H1 (cell line): Measurements from ENCODE around the gene DEPDC4. TPM values are rescaled to one million over a fixed set of nuclear protein-coding genes. Genes with fewer than 3 reads are reported as not detected.

Source experiments
- CTCF ChIA-PET: fragments of 300-600 bp; sonication (Branson Sonifier 250); formaldehyde crosslinking; loops from one replicate; lab custom pipeline; 2021; ENCODE audit not compliant: partially characterized antibody; lab: Charles Lee
- POLR2A ChIA-PET: fragments of 300-600 bp; sonication (Branson Sonifier 250); formaldehyde crosslinking; loops from one replicate; lab custom pipeline; 2021; ENCODE audit warnings: inconsistent platforms; ENCODE audit not compliant: partially characterized antibody; lab: Charles Lee
- DNase-seq, 2 experiments: peaks; one replicate each; pipeline versions ENCODE4 v3.0.0 to v3.0.0-alpha.2; 2010 to 2022; ENCODE audit warnings: low spot score in 2 of 2, low read depth in 1 of 2, mixed read lengths in 1 of 2
- FAIRE-seq: peaks from 2 replicates; lab custom pipeline; 2011; peaks lifted over from hg19 to GRCh38; lab: Jason Lieb, UNC
- H2AFZ ChIP-seq: 2 replicates; pipeline ENCODE4 v1.8.1; 2012; ENCODE audit warnings: low read length, inconsistent platforms
- H2AK5ac ChIP-seq: 2 replicates; pipeline ENCODE4 v1.6.1; 2013; ENCODE audit warnings: low read depth, low read length
- H2BK120ac ChIP-seq: replicated peaks from 2 replicates; pipeline ENCODE3; 2013; ENCODE audit warnings: low read depth, low read length, inconsistent platforms
- H2BK12ac ChIP-seq: 2 replicates; pipeline ENCODE4 v1.6.1; 2013; ENCODE audit warnings: low read depth, low read length
- H2BK15ac ChIP-seq: 2 replicates; pipeline ENCODE4 v1.6.1; 2013; ENCODE audit warnings: low read length
- H2BK20ac ChIP-seq: 2 replicates; pipeline ENCODE4 v1.6.1; 2013; ENCODE audit warnings: low read length
- H2BK5ac ChIP-seq: 2 replicates; pipeline ENCODE4 v1.6.1; 2013; ENCODE audit warnings: low read depth, low read length
- H3K14ac ChIP-seq: 2 replicates; pipeline ENCODE4 v1.6.1; 2013; ENCODE audit warnings: inconsistent platforms; ENCODE audit not compliant: insufficient read length
- H3K18ac ChIP-seq: 2 replicates; pipeline ENCODE4 v1.6.1; 2013; ENCODE audit warnings: low read length; ENCODE audit errors: extremely low read depth
- H3K23ac ChIP-seq: 2 replicates; pipeline ENCODE4 v1.6.1; 2013; ENCODE audit warnings: inconsistent platforms; ENCODE audit not compliant: insufficient read length
- H3K23me2 ChIP-seq: 2 replicates; pipeline ENCODE4 v1.6.1; 2013; ENCODE audit warnings: low read depth, low read length
- H3K27ac ChIP-seq: 2 replicates; pipeline ENCODE4 v1.6.1; 2011; ENCODE audit warnings: low read depth, low read length, inconsistent platforms
- H3K27me3 ChIP-seq, 4 experiments: replicated peaks in 1 of 4; 1 replicate in 1 of 4; 2 replicates in 3 of 4; pipeline versions ENCODE4 v1.6.1 to v1.8.1; 2011 to 2013; ENCODE audit warnings: low read length in 3 of 4, mild to moderate bottlenecking in 3 of 4, inconsistent platforms in 2 of 4, mixed read lengths in 2 of 4, moderate library complexity in 1 of 4; ENCODE audit not compliant: control insufficient read depth in 3 of 4, insufficient read depth in 3 of 4; ENCODE audit errors: extremely low read depth in 1 of 4
- H3K36me3 ChIP-seq, 4 experiments: 2 replicates each; pipeline versions ENCODE4 v1.6.1 to v1.8.1; 2011 to 2013; ENCODE audit warnings: mild to moderate bottlenecking in 4 of 4, low read length in 3 of 4, moderate library complexity in 2 of 4, control low read depth in 1 of 4, inconsistent platforms in 1 of 4; ENCODE audit not compliant: insufficient read depth in 4 of 4, control insufficient read depth in 2 of 4
- H3K4ac ChIP-seq: replicated peaks from 2 replicates; pipeline ENCODE3; 2013; ENCODE audit warnings: low read length, low read depth, mixed read lengths, inconsistent platforms; ENCODE audit not compliant: insufficient read length
- H3K4me1 ChIP-seq, 4 experiments: replicated peaks in 1 of 4; 1 replicate in 1 of 4; 2 replicates in 3 of 4; pipeline versions ENCODE4 v1.6.1 to v1.8.1; 2011 to 2013; ENCODE audit warnings: low read length in 3 of 4, inconsistent platforms in 2 of 4, mixed read lengths in 1 of 4; ENCODE audit not compliant: insufficient read depth in 4 of 4, control insufficient read depth in 3 of 4
- H3K4me2 ChIP-seq, 2 experiments: 2 replicates each; pipeline versions ENCODE4 v1.6.1 to v1.8.1; 2011 to 2013; ENCODE audit warnings: low read depth in 2 of 2, low read length in 2 of 2, control low read depth in 1 of 2, inconsistent platforms in 1 of 2, mild to moderate bottlenecking in 1 of 2; ENCODE audit not compliant: insufficient read depth in 1 of 2
- H3K4me3 ChIP-seq, 4 experiments: fragments of 200-600, 300-600 bp in 1 of 4; sonication (generic), shearing (Covaris generic), sonication (Bioruptor Twin) in 1 of 4; 2 replicates each; pipeline versions ENCODE4 v1.5.1 to v1.8.1; 2011 to 2016; ENCODE audit warnings: low read length in 4 of 4, low read depth in 3 of 4, control low read depth in 2 of 4, inconsistent platforms in 2 of 4, mild to moderate bottlenecking in 2 of 4, mixed read lengths in 1 of 4, moderate library complexity in 1 of 4; ENCODE audit not compliant: insufficient read depth in 2 of 4; ENCODE audit errors: extremely low read depth in 1 of 4
- H3K56ac ChIP-seq: replicated peaks from 2 replicates; pipeline ENCODE3; 2013; ENCODE audit warnings: low read depth, mild to moderate bottlenecking, mixed read lengths, low read length, inconsistent platforms; ENCODE audit not compliant: insufficient read length
- H3K79me1 ChIP-seq: 2 replicates; pipeline ENCODE4 v1.6.1; 2013; ENCODE audit warnings: low read depth, low read length, control low read depth
- H3K79me2 ChIP-seq, 2 experiments: 2 replicates each; pipeline versions ENCODE4 v1.6.1 to v1.8.1; 2012 to 2013; ENCODE audit warnings: low read length in 2 of 2, mild to moderate bottlenecking in 2 of 2, inconsistent platforms in 1 of 2; ENCODE audit not compliant: insufficient read depth in 2 of 2, control insufficient read depth in 1 of 2
- H3K9ac ChIP-seq, 4 experiments: replicated peaks in 1 of 4; 1 replicate in 1 of 4; 2 replicates in 3 of 4; pipeline versions ENCODE4 v1.6.1 to v1.8.1; 2011 to 2013; ENCODE audit warnings: low read depth in 3 of 4, low read length in 3 of 4, control low read depth in 2 of 4, mild to moderate bottlenecking in 2 of 4, moderate library complexity in 2 of 4, inconsistent platforms in 1 of 4; ENCODE audit errors: extremely low read depth in 1 of 4
- H3K9me3 ChIP-seq, 2 experiments: 2 replicates each; pipeline versions ENCODE4 v1.6.1 to v1.8.1; 2012 to 2013; ENCODE audit warnings: mild to moderate bottlenecking in 2 of 2, moderate library complexity in 2 of 2, control low read depth in 1 of 2, inconsistent platforms in 1 of 2, low read depth in 1 of 2, low read length in 1 of 2, mixed read lengths in 1 of 2; ENCODE audit not compliant: insufficient read depth in 2 of 2
- H4K20me1 ChIP-seq, 2 experiments: replicated peaks in 1 of 2; 2 replicates each; pipeline versions ENCODE3 to v1.8.1; 2011 to 2013; ENCODE audit warnings: inconsistent platforms in 2 of 2, low read length in 2 of 2, mild to moderate bottlenecking in 1 of 2; ENCODE audit not compliant: insufficient read depth in 2 of 2, control insufficient read depth in 1 of 2
- H4K5ac ChIP-seq: 2 replicates; pipeline ENCODE4 v1.6.1; 2013; ENCODE audit warnings: low read length, low read depth, mixed read lengths, inconsistent platforms; ENCODE audit not compliant: insufficient read length
- H4K8ac ChIP-seq: 2 replicates; pipeline ENCODE4 v1.8.0; 2013; ENCODE audit warnings: mild to moderate bottlenecking, moderate library complexity, low read length, inconsistent platforms; ENCODE audit not compliant: insufficient read depth; ENCODE audit errors: extremely low read depth
- H4K91ac ChIP-seq: replicated peaks from 2 replicates; pipeline ENCODE3; 2013; ENCODE audit warnings: low read length, mixed read lengths, inconsistent platforms; ENCODE audit not compliant: insufficient read length
- CBX5 ChIP-seq: fragments of 300-800, 300-1000 bp; sonication (generic); IDR thresholded peaks from 2 replicates; pipeline ENCODE4 v1.7.1; 2016; ENCODE audit warnings: antibody characterized with exemption, low read length, low read depth
- CHD2 ChIP-seq: IDR thresholded peaks from 2 replicates; pipeline ENCODE4 v1.6.1; 2012; ENCODE audit warnings: low read length, improper control_type of control experiment
- CREB1 ChIP-seq: IDR thresholded peaks from 2 replicates; pipeline ENCODE4 v1.6.1; 2012; ENCODE audit warnings: inconsistent platforms
- GABPA ChIP-seq: IDR thresholded peaks from 2 replicates; pipeline ENCODE4 v1.6.1; 2011; ENCODE audit warnings: mild to moderate bottlenecking, low read length, moderate library complexity, borderline replicate concordance; ENCODE audit not compliant: insufficient read depth
- GTF2F1 ChIP-seq: IDR thresholded peaks from 2 replicates; pipeline ENCODE4 v1.6.1; 2012; ENCODE audit warnings: low read depth, low read length, improper control_type of control experiment, borderline replicate concordance
- JUN ChIP-seq: IDR thresholded peaks from 2 replicates; pipeline ENCODE4 v1.6.1; 2011; ENCODE audit warnings: low read depth, mild to moderate bottlenecking, improper control_type of control experiment, low read length
- POLR2A ChIP-seq, 2 experiments: IDR thresholded peaks; 1 replicate in 1 of 2; 2 replicates in 1 of 2; pipeline ENCODE4 v1.6.1; 2011; ENCODE audit warnings: low read depth in 2 of 2, low read length in 2 of 2, mild to moderate bottlenecking in 2 of 2; ENCODE audit errors: control extremely low read depth in 1 of 2
- RBBP5 ChIP-seq: IDR thresholded peaks from 2 replicates; pipeline ENCODE4 v1.7.1; 2012; ENCODE audit warnings: low read depth, mild to moderate bottlenecking, inconsistent platforms, low read length, moderate library complexity, borderline replicate concordance
- RFX5 ChIP-seq: IDR thresholded peaks from 2 replicates; pipeline ENCODE4 v1.6.1; 2011; ENCODE audit warnings: low read depth, low read length, improper control_type of control experiment, borderline replicate concordance
- SAP30 ChIP-seq: fragments of 300-600 bp; sonication (generic); IDR thresholded peaks from 2 replicates; pipeline ENCODE4 v1.7.1; 2012; ENCODE audit warnings: low read length, moderate library complexity, mild to moderate bottlenecking, inconsistent platforms; ENCODE audit not compliant: insufficient read depth, insufficient replicate concordance
- SIN3A ChIP-seq, 2 experiments: IDR thresholded peaks in 1 of 2; conservative IDR thresholded peaks in 1 of 2; 2 replicates each; pipeline ENCODE4 v1.6.1; 2011 to 2012; ENCODE audit warnings: low read length in 2 of 2, improper control_type of control experiment in 1 of 2, low read depth in 1 of 2, mild to moderate bottlenecking in 1 of 2
- SIRT6 ChIP-seq: IDR thresholded peaks from one replicate; pipeline ENCODE4 v1.7.1; 2012; ENCODE audit warnings: low read length, inconsistent platforms
- TEAD4 ChIP-seq: IDR thresholded peaks from 2 replicates; pipeline ENCODE4 v1.6.1; 2012; ENCODE audit warnings: low read depth, low read length, inconsistent platforms, mixed read lengths
- USF2 ChIP-seq: IDR thresholded peaks from 2 replicates; pipeline ENCODE4 v1.6.1; 2011; ENCODE audit warnings: low read length, improper control_type of control experiment
- whole genome bisulfite sequencing, 2 experiments: shearing (Covaris generic) in 1 of 2; methylation state at CpG; one replicate each; pipeline versions ENCODE4 v1.1.6 to v1.1.7; 2013 to 2015; ENCODE audit warnings: low lambda C conversion rate in 2 of 2, mixed read lengths in 2 of 2, inconsistent platforms in 1 of 2, low coverage in 1 of 2, missing lambda C conversion rate in 1 of 2; ENCODE audit not compliant: insufficient replicate concordance in 2 of 2, insufficient coverage in 1 of 2, insufficient read length in 1 of 2; ENCODE audit errors: extremely low coverage in 1 of 2, missing lambda C conversion rate in 1 of 2; 5-methylcytosine and 5-hydroxymethylcytosine counted together
- polyA plus RNA-seq, 7 experiments: library from polyadenylated mRNA; depleted of rRNA in 3 of 7; stranded (reverse) in 5 of 7; unstranded in 2 of 7; fragments of >200 nt in 5 of 7; fragments of 200-250 nt in 2 of 7; gene quantifications; 1 replicate in 5 of 7; 2 replicates in 1 of 7; 4 replicates in 1 of 7; pipeline versions ENCODE4 v1.2.1 to v1.2.3, GENCODE V29; 2011 to 2013; ENCODE audit warnings: missing spikeins in 2 of 7, mixed read lengths in 2 of 7
- total RNA-seq: library from RNA; stranded (reverse); fragmentation: NEBNext Ultra II Directional; extraction: Animal tissue kit (Norgen Biotek cat#: 25700); gene quantifications from 2 replicates; pipeline ENCODE4 v1.2.1, GENCODE V29; 2021

DEPDC4 gene
- total and polyA plus RNA-seq, 2 of the 8 experiments (the other 6 are each of a cell fraction or from before 2014, with no cell fraction given) = 0.80 to 3.8 TPM

- H3K23me2 ChIP-seq = no peaks in the 10 kb centered on the region
- H3K18ac ChIP-seq = no peak overlapping the region
- no peak overlapping the region for H2BK5ac ChIP-seq
- WGBS, 2 experiments = 100% methylated on average over 3 of the region's 3 CpGs; no CpG with 5 or more reads in 1 of the 2 experiments
- H3K4me3 ChIP-seq = no peak overlapping the region
- H3K4ac ChIP-seq = no peak overlapping the region
- no peak overlapping the region for H3K14ac ChIP-seq
- H3K36me3 ChIP-seq = no peaks in the 10 kb centered on the region
- no peak overlapping the region for H4K91ac ChIP-seq
- H2BK20ac ChIP-seq = no peak overlapping the region
- H4K8ac ChIP-seq = no peak overlapping the region
- no peak overlapping the region for H3K56ac ChIP-seq
- no peak for DNase-seq
- no peaks in the 10 kb centered on the region for H3K9me3 ChIP-seq
- ChIA-PET CTCF (interaction anchor here (0.7 kb wide), 1 partner anchor 78 kb away, joined by 3 read pairs; no protein-coding TSS in a partner anchor), POLR2A (interaction anchor here (0.6 to 1.7 kb wide), 3 partner anchors 12 to 729 kb away, joined by 3 to 4 read pairs (median 3); no protein-coding TSS in a partner anchor)
- TF ChIP-seq RFX5 (no peak), GABPA (no peak), CREB1 (no peak), POLR2A (IDR thresholded peaks at IDR 0.05; ENCODE audit: control extremely low read depth in 1 of 2, low read depth in 2 of 2, low read length in 2 of 2) (no peak), SIRT6 (no peak), CHD2 (no peak), RBBP5 (no peak), USF2 (no peak), JUN (no peak), SIN3A (conservative IDR thresholded peaks at IDR 0.05 in 1 of 2, IDR thresholded peaks at IDR 0.05 in 1 of 2; ENCODE audit: low read depth in 1 of 2, low read length in 2 of 2) (no peak), CBX5 (no peak), TEAD4 (no peak), GTF2F1 (no peak), SAP30 (no peak)
- H4K5ac ChIP-seq = no peak overlapping the region
- H3K79me2 ChIP-seq = no peaks in the 10 kb centered on the region
- no peak overlapping the region for H3K9ac ChIP-seq
- no peak overlapping the region for H2BK12ac ChIP-seq
- peaks cover 0 to 2% of the 10 kb centered on the region in 2 experiments for H4K20me1 ChIP-seq
- no peak overlapping the region for H3K23ac ChIP-seq
- no peak for FAIRE-seq
- no peaks in the 10 kb centered on the region for H3K79me1 ChIP-seq
- no peak overlapping the region for H2BK15ac ChIP-seq
- H3K4me2 ChIP-seq = no peak overlapping the region
- H2AFZ ChIP-seq = no peak overlapping the region
- no peaks in the 10 kb centered on the region for H3K27me3 ChIP-seq
- H2BK120ac ChIP-seq = no peak overlapping the region
- no peaks in the 10 kb centered on the region for H3K4me1 ChIP-seq
- H3K27ac ChIP-seq = no peak overlapping the region
- H2AK5ac ChIP-seq = no peak overlapping the region
Measured at GRCh38 chr12:100238801-100239200, 28.1 kb downstream of the DEPDC4 start.
